H9 (cell line): ENCODE measurements around the gene TSPAN3. TPM values are rescaled to one million over a fixed set of nuclear protein-coding genes. Genes with fewer than 3 reads are reported as not detected.

Experiments
- DNase-seq: peaks from one replicate; pipeline ENCODE4 v3.0.0-alpha.2; 2017
- H2AFZ ChIP-seq: one replicate; pipeline ENCODE4 v1.6.1; 2013; ENCODE audit warnings: mild to moderate bottlenecking, low read length, control low read depth, moderate library complexity
- H2AK5ac ChIP-seq: 2 replicates; pipeline ENCODE4 v1.6.1; 2013; ENCODE audit warnings: low read length, control low read depth, mixed read lengths; ENCODE audit not compliant: insufficient read length
- H2BK120ac ChIP-seq: one replicate; pipeline ENCODE4 v1.6.1; 2013; ENCODE audit warnings: low read depth, mild to moderate bottlenecking, low read length, control low read depth, inconsistent platforms; ENCODE audit not compliant: poor library complexity, severe bottlenecking
- H2BK12ac ChIP-seq: 2 replicates; pipeline ENCODE4 v1.6.1; 2013; ENCODE audit warnings: low read length, control low read depth, mixed read lengths, low read depth; ENCODE audit not compliant: insufficient read length
- H2BK15ac ChIP-seq: 2 replicates; pipeline ENCODE4 v1.6.1; 2013; ENCODE audit warnings: low read depth, low read length, control low read depth
- H2BK20ac ChIP-seq: one replicate; pipeline ENCODE4 v1.6.1; 2013; ENCODE audit warnings: low read depth, mild to moderate bottlenecking, low read length, control low read depth, inconsistent platforms; ENCODE audit not compliant: poor library complexity, severe bottlenecking
- H2BK5ac ChIP-seq: 2 replicates; pipeline ENCODE4 v1.6.1; 2013; ENCODE audit warnings: low read length, control low read depth, mixed read lengths; ENCODE audit not compliant: insufficient read length
- H3K14ac ChIP-seq: 2 replicates; pipeline ENCODE4 v1.6.1; 2013; ENCODE audit warnings: low read length, control low read depth; ENCODE audit not compliant: insufficient read depth
- H3K18ac ChIP-seq: 2 replicates; pipeline ENCODE4 v1.6.1; 2013; ENCODE audit warnings: low read depth, mild to moderate bottlenecking, mixed read lengths, low read length, control low read depth; ENCODE audit not compliant: insufficient read length
- H3K23ac ChIP-seq: 2 replicates; pipeline ENCODE4 v1.6.1; 2013; ENCODE audit warnings: low read length, control low read depth, mixed read lengths, low read depth; ENCODE audit not compliant: insufficient read length
- H3K23me2 ChIP-seq: 2 replicates; pipeline ENCODE4 v1.6.1; 2013; ENCODE audit warnings: low read depth, mild to moderate bottlenecking, mixed read lengths, low read length, control low read depth; ENCODE audit not compliant: insufficient read length, poor library complexity, severe bottlenecking
- H3K27ac ChIP-seq: 2 replicates; pipeline ENCODE4 v1.5.1; 2013; ENCODE audit warnings: low read length, control low read depth, mixed read lengths, low read depth; ENCODE audit not compliant: insufficient read length
- H3K27me3 ChIP-seq: 2 replicates; pipeline ENCODE4 v1.6.1; 2013; ENCODE audit warnings: low read length, control low read depth, inconsistent platforms; ENCODE audit not compliant: insufficient read depth
- H3K4ac ChIP-seq: 2 replicates; pipeline ENCODE4 v1.6.1; 2013; ENCODE audit warnings: low read depth, mild to moderate bottlenecking, control low read depth, inconsistent platforms, low read length, moderate library complexity
- H3K4me1 ChIP-seq: 2 replicates; pipeline ENCODE4 v1.6.1; 2013; ENCODE audit warnings: low read length, control low read depth, inconsistent platforms; ENCODE audit not compliant: insufficient read depth
- H3K4me2 ChIP-seq: 2 replicates; pipeline ENCODE4 v1.6.1; 2013; ENCODE audit warnings: low read length, control low read depth, mixed read lengths; ENCODE audit not compliant: insufficient read length, insufficient read depth
- H3K56ac ChIP-seq: 2 replicates; pipeline ENCODE4 v1.6.1; 2013; ENCODE audit warnings: low read depth, mild to moderate bottlenecking, mixed read lengths, low read length, control low read depth; ENCODE audit not compliant: insufficient read length
- H3K79me1 ChIP-seq: 2 replicates; pipeline ENCODE4 v1.6.1; 2013; ENCODE audit warnings: low read depth, mild to moderate bottlenecking, moderate library complexity, low read length, control low read depth, inconsistent platforms; ENCODE audit not compliant: insufficient read depth, poor library complexity, severe bottlenecking
- H3K79me2 ChIP-seq: 2 replicates; pipeline ENCODE4 v1.6.1; 2013; ENCODE audit warnings: low read length, control low read depth, inconsistent platforms; ENCODE audit not compliant: insufficient read depth
- H3K9ac ChIP-seq: 2 replicates; pipeline ENCODE4 v1.6.1; 2013; ENCODE audit warnings: low read length, control low read depth, mixed read lengths; ENCODE audit not compliant: insufficient read length; ENCODE audit errors: extremely low read depth
- H3K9me3 ChIP-seq: one replicate; pipeline ENCODE4 v1.6.1; 2013; ENCODE audit warnings: low read depth, low read length, inconsistent platforms; ENCODE audit not compliant: control insufficient read depth
- H3T11ph ChIP-seq: one replicate; pipeline ENCODE4 v1.6.1; 2013; ENCODE audit warnings: mild to moderate bottlenecking, low read length, control low read depth, inconsistent platforms
- H4K20me1 ChIP-seq: one replicate; pipeline ENCODE4 v1.6.1; 2013; ENCODE audit not compliant: control insufficient read depth, insufficient read length, insufficient read depth
- H4K5ac ChIP-seq: 2 replicates; pipeline ENCODE4 v1.6.1; 2013; ENCODE audit warnings: low read depth, mild to moderate bottlenecking, mixed read lengths, low read length, control low read depth; ENCODE audit not compliant: insufficient read length
- H4K8ac ChIP-seq: replicated peaks from 2 replicates; pipeline ENCODE4 v1.6.1; 2013; ENCODE audit warnings: low read length, control low read depth, mixed read lengths, low read depth; ENCODE audit not compliant: insufficient read length
- H4K91ac ChIP-seq: 2 replicates; pipeline ENCODE4 v1.6.1; 2013; ENCODE audit warnings: low read depth, mild to moderate bottlenecking, moderate library complexity, mixed read lengths, low read length, control low read depth; ENCODE audit not compliant: insufficient read length
- H3K27ac Mint-ChIP-seq, 3 experiments: 2 replicates in 2 of 3; 3 replicates in 1 of 3; pipeline ENCODE4 v1.8.0; 2020 to 2021; ENCODE audit warnings: mixed read lengths in 3 of 3, mild to moderate bottlenecking in 1 of 3, moderate library complexity in 1 of 3
- H3K27me3 Mint-ChIP-seq: 2 replicates; pipeline ENCODE4 v1.8.0; 2021; ENCODE audit warnings: low read depth, mild to moderate bottlenecking, moderate library complexity, mixed read lengths
- H3K36me3 Mint-ChIP-seq, 3 experiments: 2 replicates in 2 of 3; 3 replicates in 1 of 3; pipeline ENCODE4 v1.8.0; 2020 to 2021; ENCODE audit warnings: low read depth in 3 of 3, mixed read lengths in 3 of 3; ENCODE audit not compliant: insufficient read depth in 1 of 3
- H3K4me1 Mint-ChIP-seq, 2 experiments: 2 replicates each; pipeline ENCODE4 v1.8.0; 2020; ENCODE audit warnings: mixed read lengths in 2 of 2
- H3K4me3 Mint-ChIP-seq, 2 experiments: 2 replicates in 1 of 2; 3 replicates in 1 of 2; pipeline ENCODE4 v1.8.0; 2020 to 2021; ENCODE audit warnings: mild to moderate bottlenecking in 2 of 2, mixed read lengths in 2 of 2, moderate library complexity in 1 of 2
- H3K9me3 Mint-ChIP-seq, 2 experiments: 2 replicates in 1 of 2; 3 replicates in 1 of 2; pipeline ENCODE4 v1.8.0; 2020; ENCODE audit warnings: mild to moderate bottlenecking in 2 of 2, mixed read lengths in 2 of 2, moderate library complexity in 1 of 2
- WGBS: extraction: QIAGEN DNeasy Blood & Tissue Kit; methylation state at CpG from one replicate; pipeline ENCODE4 v1.1.7; 2013; ENCODE audit warnings: missing lambda C conversion rate, low lambda C conversion rate, mixed read lengths; ENCODE audit not compliant: insufficient read length; ENCODE audit errors: extremely low coverage; 5-methylcytosine and 5-hydroxymethylcytosine counted together
- total RNA-seq: library from RNA; stranded (reverse); gene quantifications from 2 replicates; pipeline ENCODE4 v1.2.1, GENCODE V29; 2021
- TF ChIP-seq, protein P1 (sequence below): fragments of 200-600 bp; sonication (generic); conservative IDR thresholded peaks from 3 replicates; pipeline ENCODE4 v1.8.0; 2021; ENCODE audit warnings: antibody characterized with exemption, mild to moderate bottlenecking

The TSPAN3 gene
- total RNA-seq, 1 experiment from 2014 or later, result 117 TPM

GRCh38 chr15:77012868-77013267, 58.0 kb downstream of the TSPAN3 start:
- Histone ChIP-seq H3T11ph (no peak overlapping the region), H3K27ac (no peak overlapping the region), H4K20me1 (no peaks in the 10 kb centered on the region), H4K8ac (no peak overlapping the region), H4K91ac (no peak overlapping the region), H3K14ac (no peak overlapping the region), H4K5ac (no peak overlapping the region), H2BK12ac (no peak overlapping the region), H2BK5ac (no peak overlapping the region), H3K27me3 (no peaks in the 10 kb centered on the region), H3K79me2 (no peaks in the 10 kb centered on the region), H3K4me2 (no peak overlapping the region), H3K23me2 (no peaks in the 10 kb centered on the region), H3K23ac (no peak overlapping the region), H3K4me1 (no peaks in the 10 kb centered on the region), H3K9ac (no peak overlapping the region), H2BK15ac (no peak overlapping the region), H3K4ac (no peak overlapping the region), H3K9me3 (no peaks in the 10 kb centered on the region), H2AK5ac (no peak overlapping the region), H2BK120ac (no peak overlapping the region), H3K79me1 (no peaks in the 10 kb centered on the region), H2BK20ac (no peak overlapping the region), H3K56ac (no peak overlapping the region), H3K18ac (no peak overlapping the region), H2AFZ (no peak overlapping the region)
- H3K4me1 Mint-ChIP-seq, result 0 out of 4 replicates have a peak, but pooled peaks cover 0 to 4% of the 10 kb centered on the region in 2 experiments
- no CpG with 5 or more reads among the region's 4 CpGs for WGBS
- H3K27ac Mint-ChIP-seq, result no peak overlapping the region
- H3K27me3 Mint-ChIP-seq, result no peaks in the 10 kb centered on the region; the same call in none of the 2 replicates
- H3K4me3 Mint-ChIP-seq, result no peak overlapping the region
- no peaks in the 10 kb centered on the region for H3K9me3 Mint-ChIP-seq
- TF ChIP-seq, protein P1, sequence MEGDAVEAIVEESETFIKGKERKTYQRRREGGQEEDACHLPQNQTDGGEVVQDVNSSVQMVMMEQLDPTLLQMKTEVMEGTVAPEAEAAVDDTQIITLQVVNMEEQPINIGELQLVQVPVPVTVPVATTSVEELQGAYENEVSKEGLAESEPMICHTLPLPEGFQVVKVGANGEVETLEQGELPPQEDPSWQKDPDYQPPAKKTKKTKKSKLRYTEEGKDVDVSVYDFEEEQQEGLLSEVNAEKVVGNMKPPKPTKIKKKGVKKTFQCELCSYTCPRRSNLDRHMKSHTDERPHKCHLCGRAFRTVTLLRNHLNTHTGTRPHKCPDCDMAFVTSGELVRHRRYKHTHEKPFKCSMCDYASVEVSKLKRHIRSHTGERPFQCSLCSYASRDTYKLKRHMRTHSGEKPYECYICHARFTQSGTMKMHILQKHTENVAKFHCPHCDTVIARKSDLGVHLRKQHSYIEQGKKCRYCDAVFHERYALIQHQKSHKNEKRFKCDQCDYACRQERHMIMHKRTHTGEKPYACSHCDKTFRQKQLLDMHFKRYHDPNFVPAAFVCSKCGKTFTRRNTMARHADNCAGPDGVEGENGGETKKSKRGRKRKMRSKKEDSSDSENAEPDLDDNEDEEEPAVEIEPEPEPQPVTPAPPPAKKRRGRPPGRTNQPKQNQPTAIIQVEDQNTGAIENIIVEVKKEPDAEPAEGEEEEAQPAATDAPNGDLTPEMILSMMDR, result no peak
- DNase-seq, result no peak
- H3K36me3 Mint-ChIP-seq, result no peaks in the 10 kb centered on the region
